RPMI8226 (cell line): ENCODE measurements around the gene CSF3R.
"Not testable (repeated sequence)": the region's sequence is repeated elsewhere in the genome, so short reads cannot be mapped to it uniquely, and the experiment has no call there.

ENCODE experiments used
- DNase-seq: peaks from one replicate; pipeline ENCODE4 v3.0.0-alpha.2; 2015

CSF3R gene

GRCh38 chr1:36512842-36513241 lies 30.1 kb upstream of the CSF3R start:
- no peak for DNase-seq

GRCh38 chr1:36511804-36512798 lies 29.4 kb upstream of the CSF3R start:
- DNase-seq: no peak

- DNase-seq: not testable (repeated sequence)
These were observed 28.5 kb upstream of the CSF3R start for GRCh38 chr1:36511220-36511619.

GRCh38 chr1:36510418-36510817 lies 27.7 kb upstream of the CSF3R start:
- DNase-seq: no peak

- no peak for DNase-seq
These were observed 25.5 kb upstream of the CSF3R start for GRCh38 chr1:36508257-36508656.

- no peak for DNase-seq
These were observed 23.7 kb upstream of the CSF3R start for GRCh38 chr1:36506276-36506920.

GRCh38 chr1:36503733-36504132 lies 21.0 kb upstream of the CSF3R start:
- no peak for DNase-seq

- DNase-seq: no peak
These were observed 20.4 kb upstream of the CSF3R start for GRCh38 chr1:36503159-36503558.

GRCh38 chr1:36502616-36503015 lies 19.9 kb upstream of the CSF3R start:
- no peak for DNase-seq

- DNase-seq: not testable (repeated sequence)
These were observed 19.2 kb upstream of the CSF3R start for GRCh38 chr1:36501911-36502310.

- DNase-seq: no peak
These were observed 14.5 kb upstream of the CSF3R start for GRCh38 chr1:36497207-36497606.

GRCh38 chr1:36494971-36495370 lies 12.3 kb upstream of the CSF3R start:
- DNase-seq: no peak

- no peak for DNase-seq
These were observed 10.8 kb upstream of the CSF3R start for GRCh38 chr1:36493524-36493923.

GRCh38 chr1:36492491-36492890 lies 9.8 kb upstream of the CSF3R start:
- no peak for DNase-seq

- DNase-seq: not testable (repeated sequence)
These were observed 6.7 kb upstream of the CSF3R start for GRCh38 chr1:36489258-36490051.

- no peak for DNase-seq
These were observed 5.2 kb upstream of the CSF3R start for GRCh38 chr1:36487906-36488305.

GRCh38 chr1:36487336-36487725 lies 4.6 kb upstream of the CSF3R start:
- DNase-seq: not testable (repeated sequence)

GRCh38 chr1:36486439-36487335 lies 4.0 kb upstream of the CSF3R start:
- DNase-seq: peak; percentile 71

GRCh38 chr1:36486093-36486438 lies 3.4 kb upstream of the CSF3R start:
- no peak for DNase-seq

- no peak for DNase-seq
These were observed 1.4 kb upstream of the CSF3R start for GRCh38 chr1:36484099-36484498.

GRCh38 chr1:36481771-36482723 lies 666 bp downstream of the CSF3R start:
- no peak for DNase-seq
